Raji (cell line): ENCODE data around the gene IL32.

Experiments used
- POLR2A ChIP-seq: IDR thresholded peaks from 2 replicates; pipeline ENCODE4 v1.6.1; 2011; ENCODE audit warnings: low read depth, low read length, control low read depth; ENCODE audit not compliant: insufficient read depth

Gene IL32

DNA sequence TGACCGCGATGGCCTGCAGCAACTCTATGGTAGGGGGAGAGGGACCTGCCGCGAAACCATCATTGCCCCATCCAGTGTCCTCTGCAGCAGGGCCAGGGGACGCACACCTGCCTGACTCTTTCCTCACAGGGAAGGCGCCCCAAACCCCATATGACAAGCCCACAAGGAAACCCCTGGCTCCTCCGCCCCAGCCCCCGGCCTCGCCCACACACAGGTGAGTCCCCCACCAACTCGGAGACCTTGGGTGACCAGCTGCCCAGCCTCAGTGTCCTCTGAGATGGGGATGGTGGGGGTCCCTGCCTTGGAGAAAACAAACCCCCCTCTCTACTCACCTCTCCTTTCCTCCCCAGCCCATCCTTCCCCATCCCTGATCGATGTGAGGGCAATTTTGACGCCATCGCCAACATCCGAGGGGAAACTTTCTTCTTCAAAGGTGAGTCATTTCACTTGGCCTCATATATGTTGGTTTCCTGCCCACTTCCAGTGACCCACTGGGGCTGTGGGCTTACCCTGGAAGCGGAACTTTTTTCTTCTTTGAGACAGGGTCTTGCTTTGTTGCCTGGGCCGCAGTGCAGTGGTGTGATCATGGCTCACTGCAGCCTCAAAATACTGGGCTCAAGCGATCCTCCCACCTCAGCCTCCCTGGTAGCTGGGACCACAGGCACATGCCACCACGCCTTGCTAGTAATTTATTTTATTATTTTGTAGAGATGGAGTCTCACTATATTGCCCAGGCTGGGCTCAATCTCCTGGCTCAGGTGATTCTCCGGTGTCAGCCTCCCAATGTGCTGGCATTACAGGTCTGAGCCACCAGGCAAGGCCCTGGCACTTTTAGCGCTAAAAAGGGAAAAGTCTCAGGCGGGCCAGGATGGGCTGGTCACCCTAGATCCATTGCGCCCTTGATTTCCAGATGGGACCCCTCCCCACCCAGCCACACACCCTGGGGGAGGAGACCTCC lies 8.0 kb upstream of the IL32 start:
- no peak for TF ChIP-seq POLR2A

- TF ChIP-seq POLR2A: no peak
Measured at GRCh38 chr16:3058139-3059030, 7.1 kb upstream of the IL32 start.

- TF ChIP-seq POLR2A: peak; percentile 69
Measured at GRCh38 chr16:3059041-3059722, 6.3 kb upstream of the IL32 start.

GRCh38 chr16:3059723-3060242 lies 5.7 kb upstream of the IL32 start:
- no peak for TF ChIP-seq POLR2A

GRCh38 chr16:3060339-3061127 lies 4.9 kb upstream of the IL32 start:
- no peak for TF ChIP-seq POLR2A

DNA sequence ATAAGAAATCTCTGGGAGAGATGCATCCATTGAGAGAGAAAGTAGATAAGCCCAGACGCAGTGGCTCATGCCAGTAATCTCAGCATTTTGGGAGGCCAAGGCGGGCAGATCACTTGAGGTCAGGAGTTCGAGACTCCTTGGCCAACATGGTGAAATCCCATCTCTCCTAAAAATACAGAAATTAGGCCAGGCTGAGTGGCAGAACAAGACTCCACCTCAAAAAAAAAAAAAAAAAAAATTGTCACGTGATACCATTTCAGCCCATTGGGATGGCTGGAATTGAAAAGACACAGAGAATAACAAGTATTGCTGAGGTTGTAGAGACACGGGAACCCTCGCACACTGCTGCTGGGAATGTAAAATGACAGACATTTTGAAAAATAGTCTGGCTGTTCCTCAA lies 2.9 kb upstream of the IL32 start:
- TF ChIP-seq POLR2A: no peak

DNA sequence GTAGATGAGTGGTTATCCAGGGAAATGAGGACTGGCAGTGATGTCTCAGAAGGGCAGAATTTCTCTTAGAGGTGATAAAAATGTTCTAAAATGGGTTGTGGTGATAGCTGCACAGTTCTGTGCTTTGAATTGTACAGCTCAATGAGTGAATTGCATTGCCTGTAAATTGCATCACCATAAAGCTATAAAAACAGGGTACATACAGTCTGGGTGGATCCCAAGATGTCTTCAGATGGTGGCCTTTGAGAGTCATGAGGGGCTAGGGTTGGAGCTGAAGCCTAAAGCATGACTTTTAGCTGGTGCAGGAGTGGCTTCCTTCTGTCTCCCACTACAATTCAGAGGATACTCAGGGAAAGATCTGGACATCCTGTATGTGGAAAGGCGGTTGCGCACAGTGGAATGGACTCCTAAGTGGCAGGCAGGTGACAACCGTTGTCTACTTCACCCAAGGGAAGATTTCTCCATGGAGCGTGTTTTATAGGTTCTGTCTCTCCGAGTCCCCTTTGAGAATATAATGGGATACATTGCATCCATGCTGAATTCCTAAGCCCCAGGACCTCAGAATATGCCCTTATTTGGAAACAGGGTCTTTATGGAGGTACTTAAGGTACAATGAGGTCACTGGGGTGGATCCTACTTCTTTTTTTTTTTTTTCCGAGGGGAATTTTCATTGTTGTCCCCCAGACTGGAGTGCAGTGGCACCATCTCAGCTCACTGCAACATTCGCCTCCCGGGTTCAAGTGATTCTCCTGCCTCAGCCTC lies 1.6 kb upstream of the IL32 start:
- no peak for TF ChIP-seq POLR2A

DNA sequence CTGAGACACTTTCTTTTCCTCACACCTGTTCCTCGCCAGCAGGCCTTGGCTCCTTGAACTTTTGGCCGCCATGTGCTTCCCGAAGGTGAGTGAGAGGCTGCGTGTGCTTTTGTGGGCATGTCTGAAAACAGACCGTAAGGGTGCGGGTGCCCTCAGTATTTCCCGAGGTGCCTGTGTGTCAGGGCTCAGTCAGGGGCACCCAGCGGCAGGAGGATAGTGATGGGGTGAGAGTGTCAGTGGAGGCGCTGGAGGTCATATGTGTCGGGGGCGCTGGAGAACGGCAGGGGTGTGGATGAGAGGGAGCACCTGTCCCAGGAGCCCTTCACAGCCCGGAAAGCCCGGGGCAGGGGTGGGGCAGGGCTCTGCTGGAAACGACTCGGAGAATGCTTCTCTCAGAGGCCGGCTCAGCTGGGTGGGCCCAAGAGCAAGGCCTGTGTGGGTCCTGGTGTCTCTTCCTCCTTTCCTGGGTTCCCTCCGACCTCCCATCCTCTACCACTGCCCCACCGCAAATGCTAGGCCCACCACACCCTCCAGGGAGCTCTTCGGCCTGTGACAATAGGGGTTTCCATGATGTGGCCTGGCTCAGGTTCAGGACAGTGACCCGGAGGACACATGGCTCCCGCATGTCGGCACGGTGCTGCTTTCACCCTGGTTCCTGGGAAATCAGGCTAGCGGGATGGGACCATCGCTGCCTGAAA lies 451 bp downstream of the IL32 start:
- TF ChIP-seq POLR2A: no peak

DNA sequence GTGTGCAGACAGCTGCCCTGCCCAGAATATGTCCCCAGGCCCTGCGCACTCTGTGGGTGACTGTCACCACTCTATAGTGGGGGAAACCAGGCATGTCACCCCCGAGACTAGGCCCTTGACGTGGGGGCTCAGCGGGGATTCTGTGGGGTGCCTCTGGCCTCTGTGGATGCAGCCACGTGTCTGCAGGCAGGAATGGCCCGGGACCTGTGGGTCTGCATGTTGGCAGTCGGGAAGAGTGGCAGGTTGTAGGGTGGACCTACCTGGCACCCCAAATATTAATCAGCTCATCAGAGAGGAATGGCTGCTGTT lies 954 bp downstream of the IL32 start:
- no peak for TF ChIP-seq POLR2A

DNA sequence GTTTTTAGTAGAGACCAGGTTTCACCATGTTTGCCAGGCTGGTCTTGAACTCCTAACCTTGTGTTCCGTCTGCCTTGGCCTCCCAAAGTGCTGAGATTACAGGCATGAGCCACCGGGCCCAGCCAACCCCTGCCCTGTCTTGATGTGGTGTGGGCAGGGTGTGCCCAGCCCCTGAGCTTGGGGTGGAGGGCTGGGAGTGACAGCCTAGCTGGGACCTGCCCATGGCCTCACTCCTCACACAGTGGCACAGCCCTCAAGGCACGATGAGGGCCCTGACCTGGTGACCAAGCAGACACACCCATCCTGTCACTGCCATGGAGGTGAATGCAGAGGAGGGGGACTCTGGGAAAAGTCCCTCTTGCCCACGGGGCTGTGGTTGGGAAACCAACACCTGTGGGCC lies 3.0 kb downstream of the IL32 start:
- TF ChIP-seq POLR2A: no peak

GRCh38 chr16:3070608-3071111 lies 5.2 kb downstream of the IL32 start:
- TF ChIP-seq POLR2A: no peak

DNA sequence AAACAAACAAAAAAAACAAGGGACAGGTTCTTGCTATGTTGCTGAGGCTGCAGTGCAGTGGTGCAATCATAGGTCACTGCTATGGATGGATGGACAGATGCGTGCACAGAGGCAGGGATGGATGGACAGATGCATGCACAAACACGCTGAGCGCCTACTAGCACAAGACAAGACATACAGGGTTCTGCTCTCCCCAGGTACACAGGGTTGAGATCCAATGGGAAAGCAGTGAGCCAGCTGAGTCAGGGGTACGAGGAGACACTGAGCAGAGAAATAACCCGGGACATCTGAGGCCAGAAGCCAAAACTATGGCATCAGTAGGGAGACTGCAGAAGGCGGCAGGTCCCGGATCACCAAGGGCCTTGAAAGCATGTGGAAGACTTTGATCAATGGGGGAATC lies 6.2 kb downstream of the IL32 start:
- no peak for TF ChIP-seq POLR2A

DNA sequence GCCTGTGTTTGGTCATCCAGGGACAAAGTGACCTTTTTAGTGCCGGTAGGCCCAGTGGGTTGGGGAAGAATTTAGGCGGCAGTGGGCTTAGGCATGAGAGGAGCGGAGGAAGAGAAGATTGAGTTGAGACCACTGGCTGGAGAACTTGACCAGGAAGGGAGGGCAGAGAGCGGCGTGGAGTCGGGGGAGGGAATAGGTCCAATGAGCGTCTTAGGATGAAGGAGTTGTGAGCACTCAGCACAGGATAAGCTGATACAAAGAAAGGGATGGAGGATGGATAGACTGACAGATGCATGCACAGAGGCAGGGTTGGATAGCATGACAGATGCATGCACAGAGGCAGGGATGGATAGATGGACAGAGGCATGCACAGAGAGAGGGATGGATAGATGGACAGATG lies 8.0 kb downstream of the IL32 start:
- no peak for TF ChIP-seq POLR2A
